ENCODE data around the gene RFTN1. TPM values are rescaled to one million over a fixed set of nuclear protein-coding genes. Genes with fewer than 3 reads are reported as not detected.

The RFTN1 gene
- total RNA-seq, 4 donors from 2014 or later: 42.4 to 94.4 (median 62.5) TPM

DNA sequence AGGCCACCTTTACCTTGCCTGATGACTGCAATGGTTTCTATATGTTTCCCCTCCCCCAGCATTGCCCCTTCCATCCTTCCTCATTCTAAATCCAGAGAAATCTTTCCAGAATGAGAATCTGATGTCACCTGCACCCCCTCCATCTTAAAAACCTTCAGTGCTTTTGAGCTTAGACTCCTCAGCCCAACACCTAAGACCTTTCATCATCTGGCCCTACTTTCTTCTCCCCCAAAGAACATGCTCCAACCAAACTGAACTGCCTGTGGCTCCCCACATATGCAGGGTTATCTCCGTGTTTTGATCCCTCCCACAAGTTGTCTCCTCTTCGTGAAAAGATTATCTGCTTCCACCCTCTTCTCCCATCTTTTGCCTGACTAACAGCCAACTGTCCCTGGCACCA is 27.3 kb downstream of the RFTN1 start:
- TF ChIP-seq, protein P1, sequence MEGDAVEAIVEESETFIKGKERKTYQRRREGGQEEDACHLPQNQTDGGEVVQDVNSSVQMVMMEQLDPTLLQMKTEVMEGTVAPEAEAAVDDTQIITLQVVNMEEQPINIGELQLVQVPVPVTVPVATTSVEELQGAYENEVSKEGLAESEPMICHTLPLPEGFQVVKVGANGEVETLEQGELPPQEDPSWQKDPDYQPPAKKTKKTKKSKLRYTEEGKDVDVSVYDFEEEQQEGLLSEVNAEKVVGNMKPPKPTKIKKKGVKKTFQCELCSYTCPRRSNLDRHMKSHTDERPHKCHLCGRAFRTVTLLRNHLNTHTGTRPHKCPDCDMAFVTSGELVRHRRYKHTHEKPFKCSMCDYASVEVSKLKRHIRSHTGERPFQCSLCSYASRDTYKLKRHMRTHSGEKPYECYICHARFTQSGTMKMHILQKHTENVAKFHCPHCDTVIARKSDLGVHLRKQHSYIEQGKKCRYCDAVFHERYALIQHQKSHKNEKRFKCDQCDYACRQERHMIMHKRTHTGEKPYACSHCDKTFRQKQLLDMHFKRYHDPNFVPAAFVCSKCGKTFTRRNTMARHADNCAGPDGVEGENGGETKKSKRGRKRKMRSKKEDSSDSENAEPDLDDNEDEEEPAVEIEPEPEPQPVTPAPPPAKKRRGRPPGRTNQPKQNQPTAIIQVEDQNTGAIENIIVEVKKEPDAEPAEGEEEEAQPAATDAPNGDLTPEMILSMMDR (IDR thresholded peaks at IDR 0.05): no peak
- no peak for DNase-seq (ENCODE audit: low spot score)
- ATAC-seq (ENCODE audit: low FRiP score): no peak

DNA sequence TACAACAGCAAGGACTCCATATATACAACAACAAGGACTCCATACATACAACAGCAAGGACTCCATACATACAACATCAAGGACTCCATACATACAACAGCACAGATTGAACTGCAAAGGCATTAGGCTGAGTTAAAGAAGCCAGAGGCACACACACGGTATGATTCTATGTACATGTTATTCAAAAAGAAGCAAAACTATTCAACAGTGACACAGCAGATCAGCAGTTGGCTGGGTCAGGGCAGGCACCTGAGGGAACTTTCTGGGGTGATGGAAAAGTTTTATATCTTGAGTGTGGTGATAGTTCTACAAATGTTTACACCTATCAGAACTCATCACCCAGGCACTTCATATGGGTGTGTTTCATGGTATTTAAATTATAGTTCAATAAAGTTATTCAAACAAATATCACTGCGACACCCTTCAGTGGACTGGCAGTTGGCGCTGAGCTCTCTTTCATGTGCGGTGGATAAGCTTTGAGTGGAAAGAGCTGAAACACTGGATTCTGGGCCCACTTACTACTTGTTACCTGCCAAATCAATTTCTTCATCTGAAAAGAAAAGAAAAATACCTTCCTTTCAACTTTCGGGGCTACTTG is 28.0 kb downstream of the RFTN1 start:
- TF ChIP-seq, protein P1 (IDR thresholded peaks at IDR 0.05): no peak
- no peak for ATAC-seq (ENCODE audit: low FRiP score)
- no peak for DNase-seq (ENCODE audit: low spot score)

DNA sequence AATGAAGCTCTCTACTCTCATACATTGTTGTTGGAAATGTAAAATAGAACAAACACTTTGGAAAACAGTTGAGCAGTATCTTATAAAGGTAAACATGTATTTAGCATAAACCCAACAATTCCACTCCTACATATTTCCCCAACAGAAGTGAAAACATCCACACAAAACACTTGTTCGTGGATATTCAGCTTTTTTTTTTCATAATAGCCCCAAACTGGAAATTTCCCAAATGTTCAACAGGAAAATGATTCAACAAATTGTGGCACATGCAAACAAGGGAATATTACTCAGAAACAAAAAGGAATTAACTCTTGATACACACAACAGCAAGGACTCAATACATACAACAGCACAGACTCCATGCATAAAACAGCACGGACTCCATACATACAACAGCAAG is 28.5 kb downstream of the RFTN1 start:
- ATAC-seq (ENCODE audit: low FRiP score) (no peak), DNase-seq (ENCODE audit: low spot score) (no peak)
- TF ChIP-seq, protein P1 (IDR thresholded peaks at IDR 0.05): no peak

DNA sequence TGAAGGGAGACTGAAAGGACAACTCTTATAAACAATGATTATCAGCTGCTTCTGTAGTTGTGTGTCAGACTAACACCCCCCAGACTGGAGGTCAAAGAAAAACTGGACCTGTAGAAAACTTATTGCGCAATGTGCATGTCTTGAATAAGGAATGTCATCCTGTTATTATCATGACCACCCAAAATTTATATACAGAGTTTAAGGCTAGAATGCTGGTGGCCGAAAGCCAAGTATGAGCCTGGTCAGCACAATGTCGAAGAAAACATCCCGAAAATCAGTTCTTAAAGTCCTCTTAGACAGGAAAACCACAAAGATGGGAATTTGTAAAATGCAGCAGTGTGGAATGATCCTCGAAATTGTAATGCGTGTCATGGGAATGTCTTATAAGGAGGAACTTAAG is 29.3 kb downstream of the RFTN1 start:
- no peak for ATAC-seq (ENCODE audit: low FRiP score)

DNA sequence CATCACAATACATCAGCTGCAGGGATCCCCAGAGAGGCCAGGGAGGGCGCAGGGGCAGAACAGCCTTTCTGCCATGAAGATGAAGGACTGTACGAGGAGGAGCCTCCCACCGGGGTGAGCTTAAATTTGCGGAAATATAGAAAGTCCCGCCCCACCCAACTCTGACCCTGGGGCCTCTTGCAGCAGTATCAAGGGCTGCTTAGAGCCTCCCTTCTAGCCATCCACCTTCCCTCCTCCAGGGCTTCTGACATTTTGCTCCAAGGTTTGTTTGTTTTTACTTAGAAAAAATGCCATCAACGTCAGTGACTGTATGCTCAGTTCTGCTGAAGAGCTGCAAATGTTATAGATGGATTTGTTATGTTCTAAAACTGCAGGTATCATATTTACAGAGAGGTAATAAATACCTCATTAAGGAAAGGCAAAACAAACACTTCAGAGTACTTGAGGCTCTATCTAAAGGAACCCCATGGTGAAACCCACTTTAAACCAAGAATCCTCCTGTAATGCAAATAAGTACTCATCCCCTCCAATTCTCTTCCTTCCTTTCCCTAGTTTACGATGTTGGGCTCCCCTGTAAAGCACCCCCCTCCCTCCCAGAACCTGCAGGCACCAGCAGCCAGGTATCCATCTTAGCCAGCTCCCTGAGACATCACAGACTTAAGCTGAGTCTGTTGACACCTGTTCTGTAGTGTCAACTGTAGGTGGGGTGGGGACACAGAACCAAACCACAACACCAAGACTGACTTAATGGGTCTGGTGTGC is 30.5 kb downstream of the RFTN1 start:
- ATAC-seq (ENCODE audit: low FRiP score): no peak
- TF ChIP-seq, protein P1 (IDR thresholded peaks at IDR 0.05): no peak

More for the DNA sequence above, 29.3 kb downstream of the RFTN1 start:
- TF ChIP-seq, protein P1 (IDR thresholded peaks at IDR 0.05): no peak
- DNase-seq (ENCODE audit: low spot score): no peak

DNA sequence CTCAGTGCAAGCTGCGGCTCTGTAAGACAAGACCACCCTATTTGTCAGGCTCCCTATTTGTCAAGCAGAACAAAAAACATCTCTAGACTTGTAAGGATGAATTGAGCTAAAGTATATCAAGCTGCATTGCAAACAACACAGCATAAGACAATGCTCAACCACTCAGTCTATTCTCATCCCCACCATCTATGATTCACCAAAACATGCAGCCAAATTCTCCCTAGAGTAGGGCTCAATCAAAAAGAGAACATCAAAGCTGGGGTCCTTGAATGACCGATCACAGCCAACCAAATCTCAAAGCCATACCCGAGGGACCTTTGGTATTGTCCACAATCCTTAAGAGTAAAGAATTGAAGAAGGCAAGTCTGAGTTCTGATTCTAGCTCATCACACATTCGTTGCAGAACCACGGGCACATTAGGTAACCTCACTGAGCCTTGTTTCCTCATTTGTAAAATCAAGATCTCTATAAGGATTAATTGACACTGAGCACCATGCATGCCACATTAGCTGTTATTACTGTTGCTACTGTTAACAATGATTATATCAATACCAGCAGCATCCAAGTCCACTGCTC is 31.2 kb downstream of the RFTN1 start:
- ATAC-seq (ENCODE audit: low FRiP score) (no peak), DNase-seq (ENCODE audit: low spot score) (no peak)
- TF ChIP-seq, protein P1 (IDR thresholded peaks at IDR 0.05): no peak

More for the DNA sequence above, 30.5 kb downstream of the RFTN1 start:
- DNase-seq (ENCODE audit: low spot score): no peak
